Fibroblast of mammary gland (primary cell): ENCODE results near the gene TAF11L6.
"Not testable (repeated sequence)": the region's sequence is repeated elsewhere in the genome, so short reads cannot be mapped to it uniquely, and the experiment has no call there.

Source experiments
- DNase-seq: peaks from one replicate; pipeline ENCODE4 v3.0.0-alpha.2; 2010; ENCODE audit warnings: low read depth
- H3K4me3 ChIP-seq: 2 replicates; pipeline ENCODE4 v1.5.1; 2011; ENCODE audit warnings: low read depth, mild to moderate bottlenecking, low read length, moderate library complexity; ENCODE audit not compliant: control insufficient read depth
- CTCF ChIP-seq: conservative IDR thresholded peaks from 2 replicates; pipeline ENCODE4 v1.5.1; 2011; ENCODE audit warnings: low read depth, low read length, inconsistent platforms; ENCODE audit not compliant: control insufficient read depth, insufficient read depth

Gene TAF11L6

GRCh38 chr5:17511775-17512325 is 16.6 kb upstream of the TAF11L6 start:
- TF ChIP-seq CTCF: no peak
- DNase-seq: no peak
- no peak overlapping the region for H3K4me3 ChIP-seq

GRCh38 chr5:17517526-17517925 is 10.9 kb upstream of the TAF11L6 start:
- H3K4me3 ChIP-seq, DNase-seq: not testable (repeated sequence)

GRCh38 chr5:17518067-17518466 is 10.4 kb upstream of the TAF11L6 start, which contains the start of gene TAF11L3:
Gene TAF11L3, plus strand, starts transcription at chr5:17518367.
- H3K4me3 ChIP-seq, DNase-seq: not testable (repeated sequence)

GRCh38 chr5:17519508-17519907 is 9.0 kb upstream of the TAF11L6 start:
- H3K4me3 ChIP-seq, DNase-seq: not testable (repeated sequence)

GRCh38 chr5:17521501-17521900 is 7.0 kb upstream of the TAF11L6 start, which contains the start of gene TAF11L4:
Gene TAF11L4, plus strand, starts transcription at chr5:17521801.
- DNase-seq, H3K4me3 ChIP-seq: not testable (repeated sequence)

GRCh38 chr5:17524935-17525334 is 3.5 kb upstream of the TAF11L6 start, which contains the start of gene TAF11L5:
Gene TAF11L5, plus strand, starts transcription at chr5:17525235.
- not testable (repeated sequence) for DNase-seq

GRCh38 chr5:17526504-17526903 is 2.0 kb upstream of the TAF11L6 start:
- peak; percentile 15 for DNase-seq
- H3K4me3 ChIP-seq: not testable (repeated sequence)

More at GRCh38 chr5:17524935-17525334, 3.5 kb upstream of the TAF11L6 start, which contains the start of gene TAF11L5:
- H3K4me3 ChIP-seq: not testable (repeated sequence)
